Activated naive CD8-positive, alpha-beta T cell (primary cell): Measurements from ENCODE around the gene EPHA8.

ENCODE experiments used
- H3K27ac Mint-ChIP-seq: one replicate; pipeline ENCODE4 v1.8.0; 2021; ENCODE audit warnings: mixed read lengths
- H3K27me3 Mint-ChIP-seq: one replicate; pipeline ENCODE4 v1.8.0; 2021; ENCODE audit warnings: mixed read lengths
- H3K36me3 Mint-ChIP-seq: one replicate; pipeline ENCODE4 v1.8.0; 2021; ENCODE audit warnings: mixed read lengths
- H3K4me1 Mint-ChIP-seq: one replicate; pipeline ENCODE4 v1.8.0; 2021; ENCODE audit warnings: low read depth, mixed read lengths
- H3K4me3 Mint-ChIP-seq: one replicate; pipeline ENCODE4 v1.8.0; 2021; ENCODE audit warnings: mild to moderate bottlenecking, mixed read lengths
- H3K9me3 Mint-ChIP-seq: one replicate; pipeline ENCODE4 v1.8.0; 2021; ENCODE audit warnings: low read depth, mixed read lengths

EPHA8 gene

GRCh38 chr1:22562584-22563583, at the start of gene EPHA8:
TSS of gene EPHA8 (plus strand) at chr1:22563489. CDS start at chr1:22563636, 147 bp downstream.
- Mint-ChIP-seq H3K4me3 (peak within 1 kb of the TSS; percentile 54), H3K27me3 (peaks cover 29% of the 10 kb centered on the region), H3K4me1 (peaks cover 4% of the 10 kb centered on the region), H3K27ac (no peak within 1 kb of the TSS), H3K9me3 (no peaks in the 10 kb centered on the region), H3K36me3 (no peaks in the 10 kb centered on the region)

- H3K36me3 Mint-ChIP-seq, result peaks cover 16% of the 10 kb centered on the region
- no peaks in the 10 kb centered on the region for H3K27me3 Mint-ChIP-seq
- H3K4me3 Mint-ChIP-seq, result no peak overlapping the region
- H3K4me1 Mint-ChIP-seq, result no peaks in the 10 kb centered on the region
- H3K27ac Mint-ChIP-seq, result no peak overlapping the region
- no peaks in the 10 kb centered on the region for H3K9me3 Mint-ChIP-seq
These were observed 46.2 kb upstream of the EPHA8 start for GRCh38 chr1:22516906-22517571.

GRCh38 chr1:22517956-22518355, 45.3 kb upstream of the EPHA8 start:
- Mint-ChIP-seq H3K9me3 (no peaks in the 10 kb centered on the region), H3K36me3 (peaks cover 20% of the 10 kb centered on the region), H3K4me3 (no peak overlapping the region), H3K4me1 (no peaks in the 10 kb centered on the region), H3K27me3 (no peaks in the 10 kb centered on the region), H3K27ac (no peak overlapping the region)

GRCh38 chr1:22518379-22518778, 44.9 kb upstream of the EPHA8 start:
- Mint-ChIP-seq H3K27ac (no peak overlapping the region), H3K4me1 (no peaks in the 10 kb centered on the region), H3K27me3 (no peaks in the 10 kb centered on the region), H3K36me3 (peaks cover 20% of the 10 kb centered on the region), H3K9me3 (no peaks in the 10 kb centered on the region), H3K4me3 (no peak overlapping the region)

GRCh38 chr1:22520871-22521270, 42.4 kb upstream of the EPHA8 start:
- no peaks in the 10 kb centered on the region for H3K4me1 Mint-ChIP-seq
- no peaks in the 10 kb centered on the region for H3K27me3 Mint-ChIP-seq
- H3K4me3 Mint-ChIP-seq, result no peak overlapping the region
- peaks cover 11% of the 10 kb centered on the region for H3K36me3 Mint-ChIP-seq
- H3K27ac Mint-ChIP-seq, result no peak overlapping the region
- no peaks in the 10 kb centered on the region for H3K9me3 Mint-ChIP-seq

GRCh38 chr1:22521692-22522091, 41.6 kb upstream of the EPHA8 start:
- no peaks in the 10 kb centered on the region for H3K4me1 Mint-ChIP-seq
- no peak overlapping the region for H3K27ac Mint-ChIP-seq
- H3K9me3 Mint-ChIP-seq, result no peaks in the 10 kb centered on the region
- H3K36me3 Mint-ChIP-seq, result peaks cover 7% of the 10 kb centered on the region
- H3K4me3 Mint-ChIP-seq, result no peak overlapping the region
- H3K27me3 Mint-ChIP-seq, result no peaks in the 10 kb centered on the region

GRCh38 chr1:22522221-22522743, 41.0 kb upstream of the EPHA8 start:
- no peaks in the 10 kb centered on the region for H3K9me3 Mint-ChIP-seq

GRCh38 chr1:22524481-22524880, 38.8 kb upstream of the EPHA8 start:
- Mint-ChIP-seq H3K9me3 (no peaks in the 10 kb centered on the region), H3K4me1 (no peaks in the 10 kb centered on the region), H3K36me3 (peaks cover 5% of the 10 kb centered on the region), H3K27ac (no peak overlapping the region), H3K27me3 (no peaks in the 10 kb centered on the region), H3K4me3 (no peak overlapping the region)

More at GRCh38 chr1:22522221-22522743, 41.0 kb upstream of the EPHA8 start:
- H3K36me3 Mint-ChIP-seq, result peaks cover 7% of the 10 kb centered on the region
- no peaks in the 10 kb centered on the region for H3K4me1 Mint-ChIP-seq
- no peak overlapping the region for H3K4me3 Mint-ChIP-seq
- H3K27ac Mint-ChIP-seq, result no peak overlapping the region
- H3K27me3 Mint-ChIP-seq, result no peaks in the 10 kb centered on the region

- H3K4me1 Mint-ChIP-seq, result no peaks in the 10 kb centered on the region
- H3K27me3 Mint-ChIP-seq, result no peaks in the 10 kb centered on the region
- H3K9me3 Mint-ChIP-seq, result no peaks in the 10 kb centered on the region
- H3K4me3 Mint-ChIP-seq, result no peak overlapping the region
- H3K36me3 Mint-ChIP-seq, result peaks cover 5% of the 10 kb centered on the region
- no peak overlapping the region for H3K27ac Mint-ChIP-seq
These were observed 38.1 kb upstream of the EPHA8 start for GRCh38 chr1:22525211-22525610.

GRCh38 chr1:22525646-22526045, 37.6 kb upstream of the EPHA8 start:
- peaks cover 5% of the 10 kb centered on the region for H3K36me3 Mint-ChIP-seq
- no peaks in the 10 kb centered on the region for H3K4me1 Mint-ChIP-seq
- H3K4me3 Mint-ChIP-seq, result no peak overlapping the region
- no peak overlapping the region for H3K27ac Mint-ChIP-seq
- no peaks in the 10 kb centered on the region for H3K9me3 Mint-ChIP-seq
- no peaks in the 10 kb centered on the region for H3K27me3 Mint-ChIP-seq

- Mint-ChIP-seq H3K4me1 (no peaks in the 10 kb centered on the region), H3K27ac (no peak overlapping the region)
These were observed 37.2 kb upstream of the EPHA8 start for GRCh38 chr1:22526098-22526497.

GRCh38 chr1:22526677-22527076, 36.6 kb upstream of the EPHA8 start:
- peaks cover 5% of the 10 kb centered on the region for H3K36me3 Mint-ChIP-seq
- H3K27me3 Mint-ChIP-seq, result no peaks in the 10 kb centered on the region
- H3K9me3 Mint-ChIP-seq, result no peaks in the 10 kb centered on the region
- H3K27ac Mint-ChIP-seq, result no peak overlapping the region
- no peaks in the 10 kb centered on the region for H3K4me1 Mint-ChIP-seq
- H3K4me3 Mint-ChIP-seq, result no peak overlapping the region

More at GRCh38 chr1:22526098-22526497, 37.2 kb upstream of the EPHA8 start:
- H3K27me3 Mint-ChIP-seq, result no peaks in the 10 kb centered on the region
- H3K4me3 Mint-ChIP-seq, result no peak overlapping the region
- H3K9me3 Mint-ChIP-seq, result no peaks in the 10 kb centered on the region
- peaks cover 5% of the 10 kb centered on the region for H3K36me3 Mint-ChIP-seq

- no peak overlapping the region for H3K27ac Mint-ChIP-seq
- H3K4me3 Mint-ChIP-seq, result no peak overlapping the region
- H3K9me3 Mint-ChIP-seq, result no peaks in the 10 kb centered on the region
- H3K4me1 Mint-ChIP-seq, result no peaks in the 10 kb centered on the region
- peaks cover 2% of the 10 kb centered on the region for H3K36me3 Mint-ChIP-seq
- H3K27me3 Mint-ChIP-seq, result no peaks in the 10 kb centered on the region
These were observed 36.2 kb upstream of the EPHA8 start for GRCh38 chr1:22527122-22527521.

- Mint-ChIP-seq H3K9me3 (no peaks in the 10 kb centered on the region), H3K27me3 (no peaks in the 10 kb centered on the region), H3K4me3 (no peak overlapping the region), H3K4me1 (no peaks in the 10 kb centered on the region), H3K36me3 (no peaks in the 10 kb centered on the region), H3K27ac (no peak overlapping the region)
These were observed 35.6 kb upstream of the EPHA8 start for GRCh38 chr1:22527555-22528296.
